GM21576 (cell line): ENCODE measurements around the gene AGAP2.

Experiments
- ATAC-seq: cut with Tn5 transposase; IDR thresholded peaks from one replicate; pipeline ENCODE4 v1.9.1; 2021; ENCODE audit warnings: mild to moderate bottlenecking, moderate library complexity; ENCODE audit not compliant: unreplicated experiment

AGAP2 gene

DNA sequence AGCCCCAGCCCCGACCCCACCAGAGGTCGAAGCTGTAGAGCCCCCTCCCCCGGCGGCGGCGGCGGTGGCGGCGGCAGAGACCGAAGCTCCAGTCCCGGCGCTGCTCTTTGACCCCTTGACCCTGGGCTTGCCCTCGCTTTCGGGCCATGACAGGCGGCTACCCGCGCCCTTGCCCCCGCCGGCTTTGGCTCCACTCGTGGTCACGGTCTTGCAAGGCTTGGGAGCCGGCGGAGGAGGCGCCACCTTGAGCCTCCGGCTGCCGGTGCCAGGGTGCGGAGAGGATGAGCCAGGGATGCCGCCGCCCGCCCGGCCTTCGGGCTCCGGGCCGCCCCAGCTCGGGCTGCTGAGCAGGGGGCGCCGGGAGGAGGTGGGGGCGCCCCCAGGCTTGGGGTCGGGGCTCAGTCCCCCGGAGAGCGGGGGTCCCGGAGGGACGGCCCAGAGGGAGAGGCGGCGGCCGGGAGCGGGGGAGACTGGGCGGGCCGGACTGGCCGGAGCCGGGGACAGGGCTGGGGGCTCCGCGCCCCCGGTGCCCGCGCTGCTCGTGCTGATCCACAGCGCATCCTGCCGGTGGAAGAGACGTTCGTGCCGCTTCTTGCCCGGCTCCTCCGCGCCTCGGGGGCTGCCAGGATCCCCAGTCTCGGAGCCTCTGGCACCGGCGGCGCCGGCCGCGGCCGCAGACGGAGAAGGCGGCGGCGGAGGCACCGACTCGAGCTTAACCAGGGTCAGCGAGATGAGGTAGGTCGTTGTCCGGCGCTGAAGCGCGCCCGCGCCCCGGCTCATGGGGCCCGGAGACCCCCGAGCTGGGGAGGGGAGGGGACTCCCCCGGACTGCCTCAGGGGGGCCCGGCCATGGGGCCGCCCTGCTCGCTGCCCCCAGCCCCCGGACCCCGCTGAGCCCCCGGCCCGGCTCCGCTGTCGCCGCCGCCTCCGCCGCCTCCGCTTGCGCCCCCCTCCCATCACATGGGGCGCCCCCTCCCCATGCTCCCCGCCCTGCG lies 778 bp downstream of the AGAP2 start:
- ATAC-seq, result no peak

DNA sequence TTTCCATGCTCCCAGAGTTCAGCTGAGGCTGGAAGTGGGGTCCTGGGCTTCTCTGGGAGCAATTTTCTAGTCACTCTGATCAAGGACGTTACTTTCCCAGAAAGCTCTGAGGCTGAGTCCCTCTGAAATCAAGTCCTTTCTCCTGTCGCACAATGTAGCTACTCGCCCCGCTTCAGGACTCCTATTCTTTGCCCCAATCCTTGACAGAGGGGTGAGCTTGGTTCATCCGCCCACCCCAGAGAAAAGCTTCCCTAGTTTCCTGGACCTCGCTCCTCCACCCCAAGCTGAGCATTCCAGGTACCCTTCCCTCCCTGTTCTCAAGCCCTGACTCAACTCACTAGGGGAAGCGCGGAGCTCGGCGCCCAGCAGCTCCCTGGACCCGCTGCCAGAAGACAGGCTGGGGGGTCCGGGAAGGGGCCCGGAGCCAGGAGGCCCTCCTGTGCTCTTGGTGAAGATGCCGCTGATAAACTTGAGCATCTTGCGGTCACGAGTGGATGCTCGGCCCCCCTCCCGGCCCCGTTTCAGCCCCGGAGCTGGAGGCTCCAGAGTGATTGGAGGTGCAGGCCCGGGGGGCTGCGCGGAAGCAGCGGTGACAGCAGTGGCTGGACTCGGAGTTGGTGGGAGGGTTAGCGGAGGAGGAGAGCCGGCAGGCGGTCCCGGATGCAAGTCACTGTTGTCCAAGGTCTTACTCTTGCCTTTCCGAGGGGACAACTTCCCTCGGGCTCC lies 1.6 kb downstream of the AGAP2 start:
- ATAC-seq, result no peak

DNA sequence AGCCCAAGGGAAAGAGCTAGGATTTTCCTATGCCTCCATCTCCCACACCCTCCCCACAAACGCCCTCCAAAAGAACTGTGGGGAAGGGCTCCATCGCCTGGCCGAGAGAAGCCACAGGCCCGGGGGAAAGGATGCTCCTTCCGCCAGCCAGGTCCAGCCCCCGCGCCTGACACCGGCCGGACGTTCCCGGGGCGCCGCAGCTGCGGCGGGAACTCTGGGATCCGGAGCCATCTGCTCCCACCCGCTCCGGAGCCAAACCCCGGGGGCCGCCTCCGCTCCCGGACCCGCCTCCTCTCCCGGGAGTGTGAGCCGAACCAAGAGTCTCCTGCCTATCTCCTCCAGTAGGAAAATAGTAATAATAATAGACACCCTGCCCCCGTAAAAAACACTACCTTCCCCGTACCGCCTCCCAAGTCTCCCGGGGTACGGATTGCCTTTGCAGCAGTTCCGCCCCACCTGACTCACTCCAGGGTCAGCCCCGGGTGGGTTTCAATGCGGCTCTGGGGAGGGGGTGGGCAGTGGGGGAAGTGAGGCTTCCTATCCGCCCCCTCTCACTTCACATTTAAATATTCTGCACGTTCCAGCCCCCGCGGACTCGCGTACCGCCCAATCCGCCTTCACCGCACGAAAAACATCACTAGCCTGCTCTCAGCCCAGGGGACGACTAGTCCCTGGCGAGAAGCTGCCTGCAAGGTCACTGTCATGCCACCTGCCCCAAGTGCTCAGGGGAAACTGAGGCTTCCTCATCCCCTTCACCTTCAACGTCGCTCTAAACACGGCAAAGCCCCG lies 2.4 kb downstream of the AGAP2 start:
- no peak for ATAC-seq

DNA sequence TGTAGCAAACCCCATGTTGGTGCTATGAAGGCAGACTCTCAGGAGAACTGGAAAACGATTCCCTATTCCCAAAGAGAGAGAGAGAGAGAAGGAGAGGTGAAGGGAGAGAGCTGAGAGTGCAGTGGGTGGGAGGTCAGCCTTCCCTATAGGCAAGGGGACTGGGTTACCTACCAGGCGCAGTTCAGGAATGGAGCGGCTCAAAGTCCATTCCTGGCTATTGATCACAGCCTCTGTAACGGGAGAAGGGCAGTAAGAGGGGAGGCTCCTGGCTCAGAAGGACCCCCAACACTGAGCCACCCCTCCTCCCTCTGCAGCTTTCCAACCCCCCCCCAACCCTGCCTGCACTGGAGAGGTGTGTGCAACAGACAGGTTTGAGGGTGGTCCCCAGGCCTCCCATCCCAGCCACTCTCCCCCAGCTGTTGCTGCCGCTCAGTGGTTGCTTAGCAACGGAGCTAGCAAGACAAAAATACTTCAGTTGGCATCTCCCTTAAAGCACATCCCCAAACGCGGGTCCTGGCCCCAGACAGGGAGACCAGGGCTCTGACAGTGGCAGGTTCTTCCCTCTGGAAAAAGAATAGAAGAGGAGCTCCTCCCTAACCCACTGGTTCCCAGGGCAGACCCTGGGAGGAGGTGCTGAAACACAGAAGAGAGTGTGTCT lies 3.2 kb downstream of the AGAP2 start:
- no peak for ATAC-seq

DNA sequence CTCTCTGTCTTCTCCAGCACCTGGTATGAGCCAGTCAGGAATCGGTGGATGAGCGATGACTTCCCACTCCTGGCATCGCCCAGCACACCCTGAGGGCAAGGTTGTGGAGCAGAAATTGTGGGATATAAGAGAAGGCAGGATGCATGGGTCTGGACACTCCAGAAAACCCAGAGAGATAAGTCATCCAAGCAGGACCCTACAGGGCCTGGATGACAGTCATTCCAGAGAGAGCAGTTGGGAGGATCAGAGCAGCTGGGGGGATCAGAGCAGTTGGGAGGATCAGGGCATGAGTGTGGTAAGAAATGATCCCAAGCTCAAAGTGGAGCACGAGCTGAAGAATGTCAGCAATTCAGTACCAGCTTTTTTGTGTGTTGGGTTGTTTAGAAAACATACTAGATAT lies 4.0 kb downstream of the AGAP2 start:
- no peak for ATAC-seq

DNA sequence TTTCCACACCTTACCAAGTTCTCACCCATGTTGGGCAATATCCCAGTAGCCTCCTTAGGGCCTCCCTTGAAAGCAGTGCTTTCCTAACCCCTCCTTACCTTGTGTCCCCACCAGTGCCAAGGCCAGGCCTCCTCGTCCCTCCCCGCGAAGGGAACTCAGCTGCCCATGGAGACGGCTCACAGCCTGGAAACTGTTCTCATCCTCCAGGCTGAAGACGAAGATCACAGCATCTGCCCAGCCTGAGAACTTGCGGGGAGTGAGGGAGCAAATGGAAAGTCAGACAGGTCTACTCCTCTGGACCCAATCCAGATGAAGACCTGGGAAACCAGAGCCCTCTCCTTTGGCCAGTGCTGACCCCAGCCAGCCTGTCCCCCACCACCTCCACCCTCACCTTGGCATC lies 4.6 kb downstream of the AGAP2 start:
- no peak for ATAC-seq

DNA sequence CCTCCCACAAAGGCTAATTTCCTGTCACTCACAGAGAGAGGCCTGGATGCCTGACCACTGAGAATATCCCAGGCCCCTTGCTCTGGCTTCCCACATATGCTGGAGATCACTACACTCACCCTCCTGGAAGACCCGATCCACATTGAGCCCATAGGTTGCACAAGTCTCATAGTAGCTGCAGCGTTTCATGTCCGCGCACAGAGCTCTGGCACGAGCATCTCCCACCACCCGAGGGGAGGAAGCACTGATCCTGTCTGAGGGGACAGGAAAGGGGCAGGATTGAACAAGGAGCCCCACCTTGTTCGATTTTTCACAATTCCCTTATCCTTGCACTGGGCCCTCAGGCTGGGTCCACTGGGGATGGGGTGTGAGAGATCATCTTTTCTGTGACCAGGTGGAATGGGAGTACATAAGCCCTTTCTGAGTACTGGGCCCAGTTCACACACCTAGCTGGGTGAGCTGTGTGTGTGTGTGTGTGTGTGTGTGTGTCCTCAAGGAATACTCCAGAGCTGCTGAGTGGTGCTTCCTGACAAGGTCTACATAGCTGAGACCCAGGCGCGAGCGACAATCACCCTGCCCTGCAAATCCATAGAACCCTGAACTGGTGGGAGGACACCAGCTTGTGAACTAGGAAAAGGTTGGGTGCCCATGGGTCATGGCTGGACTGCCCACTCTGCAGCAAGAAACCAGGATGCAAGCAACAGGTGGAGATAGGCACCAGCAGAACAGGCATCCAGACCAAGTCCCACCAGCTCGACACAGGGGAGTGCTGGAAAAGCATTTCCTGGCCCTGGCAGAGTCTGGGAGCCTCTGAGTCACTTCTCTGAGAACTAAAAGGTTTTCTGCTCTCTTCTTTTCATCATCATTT lies 5.6 kb downstream of the AGAP2 start:
- ATAC-seq, result no peak

DNA sequence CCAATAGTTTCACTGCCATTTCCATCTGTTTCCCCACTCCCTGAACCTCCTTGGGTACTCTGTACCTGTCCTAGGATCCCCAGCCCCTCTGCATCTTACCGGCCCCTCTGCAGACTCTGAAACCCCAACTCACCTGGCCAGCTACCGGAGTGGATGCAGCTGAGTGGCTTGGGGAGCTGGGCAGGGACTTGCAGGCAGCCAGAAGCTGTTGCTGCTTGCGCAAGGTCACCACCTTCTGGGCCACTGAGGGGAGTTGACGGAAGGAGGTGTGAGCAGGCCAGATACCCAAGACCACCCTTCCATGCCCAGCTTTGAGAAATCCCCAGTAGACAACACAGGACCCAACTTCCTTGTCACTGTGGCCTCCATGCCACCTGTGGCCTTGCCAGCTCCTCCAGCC lies 6.3 kb downstream of the AGAP2 start:
- ATAC-seq, result no peak

DNA sequence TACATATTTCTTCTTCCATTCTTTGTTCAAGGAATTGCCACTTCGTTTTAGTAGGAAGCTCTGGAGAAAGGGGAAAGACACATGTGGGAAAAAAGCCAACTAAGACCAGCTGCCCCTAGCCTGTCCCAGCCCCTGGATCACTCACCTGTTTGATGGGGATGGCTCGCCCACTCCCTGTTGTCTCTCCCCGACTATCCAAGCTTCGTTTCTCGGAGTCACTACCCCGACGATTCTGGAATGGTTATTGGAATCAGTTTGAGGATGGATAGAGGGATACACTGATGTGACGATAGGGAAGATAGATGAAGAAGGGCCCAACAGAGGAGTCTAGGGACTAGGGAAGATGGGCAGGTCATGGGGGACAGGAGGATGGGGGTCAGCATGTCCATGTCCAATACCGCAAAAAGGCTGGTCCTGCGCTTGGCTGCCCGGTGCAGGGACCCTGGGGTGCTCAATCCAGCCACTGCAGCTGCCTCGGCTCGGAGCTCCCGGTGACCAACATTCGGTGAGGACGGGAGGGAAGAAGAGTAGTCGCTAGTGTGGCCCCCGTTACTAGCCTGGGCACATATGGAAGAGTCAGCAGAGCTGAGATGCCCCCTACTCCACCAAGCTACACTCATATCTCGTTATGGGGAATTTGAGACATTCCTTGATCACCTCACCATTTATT lies 7.0 kb downstream of the AGAP2 start:
- ATAC-seq, result no peak

DNA sequence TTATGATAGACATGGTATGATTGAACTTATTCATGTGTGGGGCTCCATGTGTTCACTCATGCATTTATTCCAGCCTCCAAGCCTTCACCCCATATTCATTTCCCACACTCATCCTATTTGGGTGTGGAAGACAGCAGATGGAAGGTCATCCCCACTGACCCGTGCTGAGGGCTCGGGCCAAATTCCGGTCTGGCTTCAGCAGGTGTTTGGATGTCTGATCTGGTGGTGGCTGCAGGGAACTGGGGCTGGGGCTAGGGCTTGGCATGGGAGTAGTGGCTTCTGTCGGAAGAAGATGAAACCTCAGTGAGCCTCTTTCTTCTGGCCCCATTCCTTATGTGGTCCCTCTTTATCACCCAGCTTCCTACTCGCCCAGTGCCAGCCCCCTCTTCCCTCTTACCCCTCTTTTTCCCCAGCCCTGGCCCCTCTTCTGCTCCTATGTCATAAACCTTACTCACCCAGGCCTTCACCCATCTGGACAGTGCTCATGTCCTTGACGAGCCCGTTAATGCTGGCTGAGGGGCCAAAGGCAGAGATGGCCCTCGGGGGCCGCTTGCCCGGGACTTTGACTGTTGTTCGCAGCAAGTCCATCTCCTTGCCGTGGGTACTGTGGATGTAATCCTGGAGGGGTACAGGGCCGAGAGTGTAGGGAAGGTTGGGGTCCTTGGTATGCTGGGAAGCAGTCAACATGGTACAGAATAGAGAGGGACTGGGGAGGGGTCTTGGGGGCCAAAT lies 8.0 kb downstream of the AGAP2 start:
- ATAC-seq, result no peak

DNA sequence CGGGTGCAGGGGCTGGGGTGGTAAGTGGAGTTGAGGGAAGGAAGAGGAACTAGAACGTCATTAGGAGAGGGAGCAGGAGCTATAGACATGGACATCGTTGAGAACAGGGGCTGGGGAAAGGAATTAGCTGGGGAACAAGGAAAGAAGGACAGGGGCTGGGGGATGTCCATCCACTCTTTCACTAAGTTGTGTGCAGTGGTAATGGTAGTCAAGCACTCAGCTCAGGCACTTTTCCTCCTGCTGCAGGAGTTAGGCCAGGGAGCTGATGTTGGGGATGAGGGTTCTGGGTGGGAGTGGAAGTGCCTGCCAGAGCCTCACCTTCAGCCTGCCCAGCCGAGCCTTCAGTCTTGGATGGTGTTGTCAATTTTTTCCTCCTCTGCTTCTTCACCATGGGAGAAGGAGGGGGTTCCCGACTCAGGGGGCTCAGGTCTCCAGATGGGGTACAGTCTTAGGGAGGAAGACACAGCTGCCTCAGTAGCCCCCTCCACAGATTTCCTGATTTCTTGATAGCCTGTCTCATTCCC lies 9.2 kb downstream of the AGAP2 start:
- no peak for ATAC-seq

DNA sequence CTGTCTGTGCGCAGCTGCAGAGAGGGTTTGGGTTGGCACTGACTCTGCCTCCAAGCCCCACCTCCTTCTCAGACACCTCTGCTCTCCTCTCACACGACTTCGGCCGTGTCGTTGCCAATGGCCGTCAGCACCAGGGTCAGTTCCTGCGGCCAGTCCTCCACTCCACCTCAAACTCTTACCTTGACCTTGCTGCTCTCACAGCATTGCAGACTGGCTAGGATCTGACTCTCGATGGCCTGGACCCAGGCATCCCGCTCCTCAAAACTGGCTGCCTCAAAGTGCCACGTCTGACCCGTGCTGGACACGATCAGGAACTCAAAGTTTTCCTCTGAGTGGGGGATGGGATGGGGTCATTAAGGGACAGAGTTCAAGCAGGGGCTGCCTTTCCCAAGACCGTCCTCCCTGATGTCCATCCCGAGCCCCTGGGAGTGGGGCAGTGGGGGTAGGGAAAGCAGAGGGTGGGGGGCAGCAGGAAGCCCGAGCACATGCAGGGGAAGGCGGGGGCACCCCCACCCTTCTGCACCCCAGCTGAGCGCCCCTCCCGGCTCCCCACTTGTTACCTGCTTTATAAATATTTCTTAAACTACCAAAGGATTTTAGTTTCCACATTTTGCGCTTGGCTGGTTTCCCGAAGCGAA lies 10.7 kb downstream of the AGAP2 start:
- ATAC-seq, result no peak

DNA sequence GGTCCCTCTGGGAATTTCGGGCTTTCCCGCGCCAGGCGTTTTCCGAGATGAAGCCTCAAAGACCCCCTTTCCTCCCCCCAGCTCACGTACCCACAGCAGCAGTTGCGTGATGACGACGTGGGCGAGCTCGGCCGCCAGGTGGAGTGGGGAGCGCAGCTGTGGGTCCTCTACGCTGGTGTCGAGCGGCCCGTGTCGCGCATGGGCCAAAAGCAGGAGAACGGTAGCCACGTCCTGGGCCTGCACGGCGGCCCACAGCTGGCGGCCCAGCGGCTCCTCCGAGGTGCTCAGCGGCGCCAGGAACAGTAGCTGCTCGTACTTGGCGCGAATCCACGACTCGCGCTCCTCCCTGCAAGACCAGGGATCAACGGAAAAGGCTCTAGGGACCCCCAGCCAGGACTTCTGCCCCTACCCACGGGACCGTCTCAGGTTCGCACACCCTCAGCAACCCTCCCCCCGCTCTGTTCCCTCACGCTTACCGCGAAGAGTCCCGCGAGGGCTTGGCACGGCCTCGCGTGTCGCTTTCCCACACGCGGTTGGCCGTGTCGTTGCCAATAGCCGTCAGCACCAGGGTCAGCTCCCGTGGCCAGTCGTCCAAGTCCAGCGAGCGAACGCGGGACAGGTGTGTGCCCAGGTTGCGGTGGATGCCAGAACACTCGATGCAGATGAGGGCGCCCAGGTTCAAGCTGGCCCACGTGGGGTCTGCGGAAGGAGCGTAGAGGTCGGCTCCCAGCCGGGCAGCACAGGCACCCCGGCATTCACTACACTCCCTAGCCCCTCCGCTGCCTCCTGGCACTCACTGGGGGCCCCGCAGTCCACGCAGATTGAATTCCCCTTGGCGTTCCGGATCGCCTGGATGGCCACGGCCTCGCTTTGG lies 11.4 kb downstream of the AGAP2 start:
- no peak for ATAC-seq

DNA sequence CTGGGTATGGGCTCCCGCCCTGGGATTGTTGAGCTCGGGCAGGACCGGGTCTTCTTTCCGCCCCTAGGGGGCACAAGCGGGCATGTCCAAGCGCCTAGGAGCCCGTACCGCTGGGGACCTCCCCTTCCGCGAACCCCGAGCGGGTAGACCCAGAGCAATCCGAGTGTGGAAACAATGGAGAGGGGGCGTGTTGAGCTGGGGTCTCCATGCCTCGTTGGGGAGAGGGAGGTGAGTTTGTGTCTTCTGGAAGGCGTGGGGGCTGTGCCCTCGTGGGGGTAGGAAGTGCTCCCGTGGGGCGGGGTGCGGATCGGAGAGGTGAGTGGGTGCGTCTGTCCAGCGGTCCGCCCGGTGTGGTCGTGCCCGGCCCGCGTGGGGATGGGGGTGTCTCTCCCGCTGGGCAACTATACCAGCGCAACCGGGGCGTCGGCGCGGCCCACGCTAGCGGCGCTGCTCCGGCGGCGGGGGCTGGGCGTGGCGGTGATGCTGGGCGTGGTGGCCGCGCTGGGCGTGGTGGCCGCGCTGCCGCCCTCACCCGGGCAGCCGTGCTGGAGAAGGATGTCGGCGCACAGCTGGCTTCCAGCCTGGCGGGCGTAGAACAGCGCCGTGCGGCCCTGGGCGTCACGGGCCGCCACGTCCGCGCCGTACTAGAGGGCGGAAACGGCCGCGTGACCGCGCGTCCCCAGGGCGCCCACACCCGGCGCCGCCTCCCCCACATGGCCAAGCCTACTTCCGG lies 12.2 kb downstream of the AGAP2 start:
- no peak for ATAC-seq

DNA sequence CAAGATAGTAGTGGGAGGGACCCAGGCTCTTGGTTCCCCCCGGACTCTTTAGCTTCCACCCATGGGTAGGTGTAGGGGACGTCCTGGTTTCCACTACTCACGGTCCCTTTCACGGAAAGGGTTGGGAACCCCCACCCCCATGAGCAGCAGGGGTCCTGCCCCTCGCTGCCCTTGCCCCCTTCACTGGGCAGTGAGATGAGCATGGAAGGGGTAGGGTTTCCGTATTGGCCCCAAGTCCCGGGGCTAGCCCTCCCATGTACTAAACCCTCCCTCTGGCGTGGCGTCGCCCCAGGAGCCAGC lies 12.7 kb downstream of the AGAP2 start:
- ATAC-seq, result no peak

DNA sequence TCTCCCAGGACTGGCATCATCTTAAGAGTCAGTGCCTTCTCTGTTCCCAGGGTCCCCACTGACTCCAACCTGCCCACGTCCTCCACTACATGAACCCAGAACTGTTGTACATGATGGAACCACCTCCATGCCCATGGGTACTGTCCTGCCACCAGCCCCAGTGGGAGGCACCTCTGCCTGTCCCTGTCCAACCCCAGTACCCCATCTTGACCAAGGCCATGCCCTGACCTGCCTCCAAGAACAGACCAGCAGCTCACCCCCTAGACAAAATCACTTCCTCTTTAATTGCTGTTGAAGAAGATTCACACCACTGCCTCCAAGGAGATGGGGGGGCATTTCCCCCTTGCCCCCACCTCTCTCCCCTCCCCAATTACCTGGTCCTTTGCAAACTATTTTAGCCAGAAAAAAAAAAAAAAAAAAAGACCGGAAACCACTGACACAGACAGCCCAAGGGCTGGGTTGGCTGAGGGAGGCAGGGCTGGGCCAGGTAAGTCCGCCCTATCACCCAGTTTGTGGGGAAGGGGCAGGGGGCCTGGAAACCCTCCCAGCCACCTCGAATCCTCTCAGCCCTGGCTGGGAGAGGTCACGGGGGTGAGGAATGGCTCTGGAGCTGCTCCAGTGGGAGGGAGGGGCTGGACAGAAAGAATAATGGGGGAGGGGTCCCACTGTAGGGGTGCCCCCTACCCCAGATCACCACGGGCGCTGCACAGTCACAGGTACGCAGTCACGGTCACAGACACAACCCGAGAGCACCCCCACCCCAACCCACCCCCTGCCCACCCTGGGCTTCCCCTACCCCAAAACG lies 13.4 kb downstream of the AGAP2 start:
- no peak for ATAC-seq
